Coronary artery (tissue), 2 donors: ENCODE results near the gene SCNN1B.
"Not testable (repeated sequence)": the region's sequence is repeated elsewhere in the genome, so short reads cannot be mapped to it uniquely, and the experiment has no call there.

Source experiments
- DNase-seq: peaks from one replicate; pipeline ENCODE4 v3.0.0-alpha.2; 2017; ENCODE audit warnings: low spot score
- H3K27ac ChIP-seq, 2 donors: fragments of 200-600 bp; sonication (generic); one replicate each; pipeline ENCODE4 v1.5.1; 2016 to 2019
- H3K4me3 ChIP-seq: fragments of 200-600 bp; sonication (generic); 2 replicates; pipeline ENCODE4 v1.5.1; 2016; ENCODE audit warnings: mild to moderate bottlenecking, moderate library complexity
- CTCF ChIP-seq: fragments of 200-600 bp; sonication (generic); IDR thresholded peaks from one replicate; pipeline ENCODE4 v1.5.1; 2019; ENCODE audit warnings: antibody characterized with exemption

SCNN1B gene

DNA sequence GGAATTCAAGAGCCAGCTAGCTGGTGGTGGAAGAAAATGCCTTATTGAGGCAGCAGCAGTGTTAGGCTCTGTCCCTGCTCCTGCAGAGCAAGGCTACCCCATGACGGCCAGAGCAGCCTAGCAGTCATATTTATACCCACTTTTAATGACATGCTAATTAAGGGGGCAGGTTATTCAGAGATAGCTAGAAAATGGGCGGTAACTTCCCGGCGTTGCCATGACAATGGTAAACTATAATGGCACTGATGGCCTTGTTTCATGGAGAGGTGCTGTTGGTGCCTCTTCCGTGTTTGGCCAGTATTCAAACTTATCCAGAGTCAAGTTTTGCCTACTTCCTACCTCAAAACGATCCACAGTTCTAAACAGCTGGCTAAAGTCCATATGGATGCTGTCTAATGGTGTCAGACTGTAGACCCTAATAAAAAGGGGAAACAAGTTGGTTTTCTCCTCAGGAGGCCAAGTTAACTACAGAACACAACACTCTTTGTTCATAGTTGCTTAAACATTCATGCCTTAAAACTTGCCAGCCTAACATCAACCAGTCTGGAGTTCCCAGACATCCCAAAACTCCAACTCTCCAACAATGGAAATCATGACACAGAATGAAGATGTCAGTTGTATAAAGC, 3.7 kb upstream of the SCNN1B start:
- no peak for TF ChIP-seq CTCF
- H3K27ac ChIP-seq = no peak overlapping the region
- no peak for DNase-seq
- H3K4me3 ChIP-seq = no peak overlapping the region

GRCh38 chr16:23299815-23300214, 2.3 kb upstream of the SCNN1B start:
- not testable (repeated sequence) for DNase-seq

DNA sequence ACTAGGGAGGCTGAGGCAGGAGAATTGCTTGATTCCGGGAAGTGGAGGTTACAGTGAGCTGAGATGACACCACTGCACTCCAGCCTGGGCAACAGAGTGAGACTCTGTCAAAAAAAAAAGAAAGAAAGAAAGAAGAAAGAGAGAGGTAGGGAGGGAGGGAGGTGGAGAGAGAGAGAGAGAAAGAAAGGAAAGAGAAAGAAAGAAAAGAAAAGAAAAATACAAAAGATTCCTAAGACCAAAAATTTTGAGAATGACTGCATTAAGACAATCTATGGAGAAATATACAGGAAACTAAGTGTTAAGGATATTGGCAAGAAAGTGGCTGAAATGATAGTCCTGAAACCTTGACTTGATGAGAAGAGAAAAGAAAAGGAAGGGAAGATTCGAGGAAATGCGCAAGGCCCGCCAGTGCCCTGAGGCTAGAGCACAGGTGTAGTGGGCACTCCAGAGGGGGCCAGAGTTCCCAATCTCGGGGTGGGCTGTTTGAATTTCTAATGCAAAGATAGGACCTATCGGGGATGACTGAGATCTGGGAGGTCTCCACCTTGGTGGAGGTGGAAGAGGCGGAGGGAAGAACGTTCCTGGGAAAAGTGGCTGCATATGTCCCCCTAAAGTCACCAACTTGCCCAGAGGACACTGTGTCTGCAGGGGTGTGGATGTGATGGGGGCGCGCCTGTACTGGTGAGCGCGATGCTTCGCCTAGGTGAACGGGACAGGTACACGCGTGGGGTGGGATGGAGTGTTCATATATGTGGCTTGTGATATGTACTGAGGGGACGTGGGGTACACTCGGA, 654 bp upstream of the SCNN1B start:
- Histone ChIP-seq H3K4me3 (peak overlapping the region; percentile 46), H3K27ac (no peak overlapping the region)
- no peak for TF ChIP-seq CTCF
- no peak for DNase-seq

More at GRCh38 chr16:23299815-23300214, 2.3 kb upstream of the SCNN1B start:
- H3K27ac ChIP-seq, H3K4me3 ChIP-seq: not testable (repeated sequence)

GRCh38 chr16:23303685-23304084, 1.6 kb downstream of the SCNN1B start:
- no peak for TF ChIP-seq CTCF
- no peak for DNase-seq
- Histone ChIP-seq H3K27ac (no peak overlapping the region), H3K4me3 (no peak overlapping the region)

DNA sequence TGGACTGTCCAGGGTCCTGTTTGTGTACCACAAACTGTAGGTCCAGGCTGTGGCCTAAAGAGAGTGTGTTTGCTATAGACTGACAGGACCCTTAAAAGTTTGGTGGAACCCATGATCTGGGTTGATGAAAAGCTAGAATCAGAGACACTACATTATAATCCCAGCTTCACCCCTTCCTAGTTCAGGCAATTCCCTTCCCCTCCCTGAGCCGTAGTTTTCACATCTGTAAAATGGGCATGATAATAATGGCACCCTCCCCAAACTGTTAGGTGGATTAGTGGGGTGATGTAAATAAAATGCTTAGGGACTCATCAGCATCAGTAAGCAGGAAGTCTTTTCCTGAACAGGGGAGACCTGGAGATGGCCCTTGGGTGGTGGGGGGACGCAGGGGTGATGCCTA, 2.5 kb downstream of the SCNN1B start:
- no peak for DNase-seq
- no peak for TF ChIP-seq CTCF
- no peak overlapping the region for H3K4me3 ChIP-seq
- H3K27ac ChIP-seq = no peak overlapping the region

DNA sequence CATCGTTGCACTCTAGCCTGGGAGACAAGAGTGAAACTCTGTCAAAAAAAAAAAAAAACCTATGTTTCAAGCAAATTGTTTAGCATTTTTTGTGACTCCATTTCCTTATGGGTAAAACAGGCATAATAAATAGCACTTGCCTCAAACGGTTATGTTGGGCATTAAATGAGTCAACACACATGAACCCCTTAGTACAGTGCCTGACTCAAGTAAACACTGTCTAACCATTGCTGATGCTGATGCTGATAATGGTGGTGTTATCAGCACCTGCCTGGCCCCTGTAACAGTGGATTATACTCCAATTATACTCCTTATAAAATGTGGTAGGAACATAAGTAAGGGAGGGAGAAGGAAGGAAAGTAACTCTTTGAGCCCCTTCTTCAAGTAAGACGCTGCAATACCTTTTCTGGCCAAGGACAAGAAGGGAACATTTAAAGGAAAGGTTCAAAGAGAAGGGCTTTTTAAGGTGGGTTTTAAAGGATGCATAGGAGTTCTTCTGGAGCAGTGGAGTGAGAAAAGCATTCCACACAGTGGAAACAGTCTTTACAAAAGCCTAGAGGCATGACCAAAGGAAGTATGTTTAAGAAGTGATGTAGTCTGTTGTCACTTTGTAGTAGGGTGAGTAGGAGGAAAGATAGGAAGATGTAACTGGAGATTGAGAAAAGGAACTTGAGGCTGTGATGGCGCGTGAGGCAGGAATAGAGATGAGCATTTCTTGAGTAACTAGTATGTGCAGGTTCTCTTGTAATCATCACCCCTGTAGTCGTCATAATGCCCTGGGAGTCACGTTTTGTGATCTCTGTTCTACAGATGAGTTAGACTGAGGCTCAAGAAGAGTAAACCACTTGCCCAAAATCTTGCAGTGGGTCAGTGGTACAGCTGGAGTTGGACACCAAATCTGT, 4.3 kb downstream of the SCNN1B start:
- TF ChIP-seq CTCF = no peak
- Histone ChIP-seq H3K27ac (no peak overlapping the region), H3K4me3 (no peak overlapping the region)
- DNase-seq = no peak

DNA sequence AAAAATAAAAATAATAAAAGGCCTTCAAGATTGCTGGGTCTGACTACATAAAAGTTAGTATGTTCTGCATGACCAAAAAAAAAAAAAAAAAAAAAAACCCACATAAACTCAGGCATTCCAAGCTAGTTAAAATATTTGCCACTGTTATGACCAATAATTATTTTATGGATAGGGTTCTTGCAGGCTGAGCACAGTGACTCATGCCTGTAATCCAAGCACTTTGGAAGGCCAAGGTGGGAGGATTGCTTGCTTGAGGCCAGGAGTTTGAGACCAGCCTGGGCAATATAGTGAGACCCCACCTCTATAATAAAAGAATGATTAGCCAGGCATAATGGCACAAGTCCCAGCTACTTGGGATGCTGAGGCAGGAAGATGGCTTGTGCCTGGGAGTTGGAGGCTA, 8.1 kb downstream of the SCNN1B start:
- Histone ChIP-seq H3K4me3 (no peak overlapping the region), H3K27ac (no peak overlapping the region)
- TF ChIP-seq CTCF = no peak
- no peak for DNase-seq
